ENCODE results near the gene ZNF521.
"Not testable (repeated sequence)": the region's sequence is repeated elsewhere in the genome, so short reads cannot be mapped to it uniquely, and the experiment has no call there.

ZNF521 gene

DNA sequence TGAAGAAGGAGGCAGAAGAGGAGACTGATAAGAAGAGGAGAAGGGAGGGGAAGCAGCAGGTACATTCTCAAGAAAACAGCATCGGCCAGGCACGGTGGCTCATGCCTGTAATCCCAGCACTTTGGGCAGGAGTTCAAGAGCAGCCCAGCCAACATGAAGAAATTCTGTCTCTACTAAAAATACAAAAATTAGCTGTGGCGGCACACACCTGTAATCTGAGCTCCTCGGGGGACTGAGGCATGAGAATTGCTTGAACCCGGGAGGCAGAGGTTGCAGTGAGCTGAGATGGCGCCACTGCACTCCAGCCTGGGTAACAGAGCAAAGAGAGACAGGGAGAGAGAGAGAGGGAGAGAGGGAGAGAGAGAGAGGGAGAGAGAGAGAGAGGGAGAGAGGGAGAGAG is 318.8 kb downstream of the ZNF521 start:
- not testable (repeated sequence) for DNase-seq (ENCODE audit: low spot score)

GRCh38 chr18:25029802-25030201 is 322.2 kb downstream of the ZNF521 start:
- no peak for DNase-seq (ENCODE audit: low spot score)

- DNase-seq (ENCODE audit: low spot score): no peak
These were observed 332.0 kb downstream of the ZNF521 start for GRCh38 chr18:25019931-25020330.

DNA sequence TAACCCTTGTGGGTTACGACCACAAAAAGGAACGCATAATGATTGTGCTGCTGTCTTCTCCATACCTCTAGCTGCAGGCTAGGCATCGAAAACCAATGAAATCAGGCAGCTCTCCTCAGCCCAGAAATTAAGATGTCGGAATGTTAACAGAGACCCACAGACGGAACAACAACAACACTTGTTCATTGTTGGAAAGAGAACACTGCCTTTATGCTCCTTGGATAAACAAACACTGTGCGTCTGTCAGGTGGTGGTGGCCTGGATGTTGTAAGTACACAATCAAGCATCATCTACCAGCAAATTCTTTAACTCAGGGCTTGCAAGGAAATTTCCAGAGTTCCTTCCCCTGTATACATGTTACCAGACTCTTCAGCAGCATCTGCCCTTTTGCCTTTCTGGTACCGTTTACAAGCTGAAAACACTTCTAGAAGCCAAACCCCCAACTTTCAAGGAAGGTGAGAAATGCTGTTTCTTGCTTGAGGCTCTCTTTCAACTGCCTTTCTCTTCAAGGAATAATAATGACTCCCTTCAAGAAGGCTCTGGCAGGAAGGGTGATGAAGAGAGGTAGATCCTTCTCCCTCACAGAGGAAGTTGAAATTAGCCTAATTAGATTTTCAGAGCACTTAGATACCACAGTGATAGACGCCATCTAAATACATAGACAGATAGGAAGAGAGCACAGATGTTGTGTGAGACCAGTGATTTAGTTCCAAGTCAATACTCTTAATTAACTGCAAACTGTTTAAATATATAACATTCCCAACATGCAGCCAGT is 332.7 kb downstream of the ZNF521 start:
- no peak for DNase-seq (ENCODE audit: low spot score)

- no peak for DNase-seq (ENCODE audit: low spot score)
These were observed 335.3 kb downstream of the ZNF521 start for GRCh38 chr18:25016666-25017065.

- no peak for DNase-seq (ENCODE audit: low spot score)
These were observed 335.8 kb downstream of the ZNF521 start for GRCh38 chr18:25016181-25016580.

Data from kidney tubule cell (primary cell).